Mesothelial cell of epicardium (in vitro differentiated cells): ENCODE data around the gene GARRE1. TPM values are rescaled to one million over a fixed set of nuclear protein-coding genes. Genes with fewer than 3 reads are reported as not detected.
A peak's percentile ranks its signal among the peaks of the same experiment; 100 is the strongest.

ENCODE experiments used
- DNase-seq, 2 experiments: peaks; one replicate each; pipeline ENCODE4 v3.0.0; 2021; ENCODE audit warnings: low spot score in 2 of 2; ENCODE audit not compliant: unreplicated experiment in 2 of 2
- H3K27ac Mint-ChIP-seq: 2 replicates; pipeline ENCODE4 v1.8.0; 2021; ENCODE audit warnings: mixed read lengths
- H3K27me3 Mint-ChIP-seq: 2 replicates; pipeline ENCODE4 v1.8.0; 2021; ENCODE audit warnings: low read depth, mixed read lengths
- H3K36me3 Mint-ChIP-seq: 2 replicates; pipeline ENCODE4 v1.8.0; 2021; ENCODE audit warnings: mixed read lengths
- H3K4me1 Mint-ChIP-seq: 2 replicates; pipeline ENCODE4 v1.8.0; 2021; ENCODE audit warnings: mixed read lengths
- H3K4me3 Mint-ChIP-seq: 2 replicates; pipeline ENCODE4 v1.8.0; 2021; ENCODE audit warnings: mild to moderate bottlenecking, moderate library complexity, mixed read lengths
- H3K9me3 Mint-ChIP-seq: 2 replicates; pipeline ENCODE4 v1.8.0; 2021; ENCODE audit warnings: mixed read lengths
- CTCF ChIP-seq: fragments of 200-600 bp; sonication (generic); IDR thresholded peaks from one replicate; pipeline ENCODE4 v1.5.0; 2021; ENCODE audit warnings: antibody characterized with exemption; ENCODE audit not compliant: unreplicated experiment
- total RNA-seq: library from RNA; stranded (reverse); gene quantifications from 3 replicates; pipeline ENCODE4 v1.2.1, GENCODE V29; 2021

GARRE1 gene
- total RNA-seq, 1 donor from 2014 or later, result 52.4 TPM

DNA sequence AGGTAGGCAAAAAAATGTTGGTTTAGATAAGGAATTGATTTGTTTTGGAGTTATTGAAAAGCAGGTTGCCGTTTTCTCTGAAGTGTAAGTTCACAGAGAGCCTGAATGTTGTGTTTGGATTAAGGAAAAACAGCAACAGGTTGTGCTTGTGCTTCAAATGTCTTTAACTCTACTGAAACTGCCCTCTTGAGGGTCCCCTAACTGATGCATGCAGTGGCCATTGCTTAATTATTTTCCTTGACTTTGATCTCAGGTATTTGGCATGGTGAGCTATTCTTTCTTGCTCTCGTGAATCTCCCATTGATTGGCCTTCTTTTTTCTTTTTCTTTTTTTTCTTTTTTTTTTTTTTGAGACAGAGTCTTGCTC is 3.2 kb downstream of the GARRE1 start:
- peaks cover 52% of the 10 kb centered on the region for H3K4me1 Mint-ChIP-seq
- peaks cover 2% of the 10 kb centered on the region for H3K36me3 Mint-ChIP-seq
- DNase-seq, result no peak
- H3K27me3 Mint-ChIP-seq, result no peaks in the 10 kb centered on the region
- no peaks in the 10 kb centered on the region for H3K9me3 Mint-ChIP-seq
- H3K4me3 Mint-ChIP-seq, result peak overlapping the region; percentile 25
- H3K27ac Mint-ChIP-seq, result peak overlapping the region; percentile 91
- TF ChIP-seq CTCF, result no peak

DNA sequence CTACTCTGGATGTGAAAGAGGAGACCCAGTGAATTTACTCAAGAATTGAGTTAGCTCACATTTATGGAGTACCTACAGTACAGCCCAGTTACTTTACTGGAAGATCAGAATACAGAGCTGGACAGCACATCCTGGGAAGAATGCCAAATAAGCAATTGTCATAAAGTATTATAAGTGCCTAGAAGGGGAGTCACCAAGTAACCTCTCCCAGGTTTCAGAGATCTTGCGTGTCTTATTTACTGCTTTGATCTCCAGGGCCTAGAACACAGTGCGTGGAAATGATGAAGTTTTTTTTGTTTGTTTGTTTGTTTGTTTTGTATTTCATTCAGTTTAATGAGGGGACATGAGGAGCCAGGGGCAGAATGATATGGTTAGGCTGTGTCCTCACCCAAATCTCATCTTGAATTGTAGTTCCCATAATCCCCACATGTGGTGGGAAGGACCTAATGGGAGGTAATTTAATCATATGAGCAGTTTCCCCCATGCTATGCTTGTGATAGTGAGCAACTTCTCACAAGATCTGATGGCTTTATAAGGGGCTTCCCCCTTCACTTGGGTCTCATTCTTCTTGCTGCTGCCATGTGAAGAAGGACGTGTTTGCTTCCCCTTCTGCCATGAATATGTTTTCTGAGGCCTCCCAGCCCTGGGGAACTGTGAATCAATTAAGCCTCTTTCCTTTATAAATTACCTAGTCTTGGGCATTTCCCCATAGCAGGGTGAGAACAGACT is 5.2 kb downstream of the GARRE1 start:
- H3K4me1 Mint-ChIP-seq, result peaks cover 52% of the 10 kb centered on the region
- no peaks in the 10 kb centered on the region for H3K27me3 Mint-ChIP-seq
- TF ChIP-seq CTCF, result no peak
- H3K9me3 Mint-ChIP-seq, result no peaks in the 10 kb centered on the region
- peak overlapping the region; percentile 91 for H3K27ac Mint-ChIP-seq
- no peak overlapping the region for H3K4me3 Mint-ChIP-seq
- DNase-seq, result no peak
- peaks cover 2% of the 10 kb centered on the region for H3K36me3 Mint-ChIP-seq

- Mint-ChIP-seq H3K27ac (peak overlapping the region; percentile 95), H3K9me3 (no peaks in the 10 kb centered on the region), H3K36me3 (peaks cover 2% of the 10 kb centered on the region), H3K4me1 (peaks cover 58% of the 10 kb centered on the region), H3K4me3 (peak overlapping the region; percentile 58), H3K27me3 (no peaks in the 10 kb centered on the region)
- no peak for TF ChIP-seq CTCF
- DNase-seq, result no peak
Observed at GRCh38 chr19:34260771-34261173, 6.4 kb downstream of the GARRE1 start.

GRCh38 chr19:34261334-34262109 is 7.2 kb downstream of the GARRE1 start:
- Mint-ChIP-seq H3K36me3 (peaks cover 2% of the 10 kb centered on the region), H3K9me3 (no peaks in the 10 kb centered on the region), H3K4me1 (peaks cover 56% of the 10 kb centered on the region), H3K27me3 (no peaks in the 10 kb centered on the region), H3K4me3 (peak overlapping the region; percentile 58), H3K27ac (peak overlapping the region; percentile 95)
- DNase-seq, result no peak
- TF ChIP-seq CTCF, result no peak

GRCh38 chr19:34263745-34264237 is 9.4 kb downstream of the GARRE1 start:
- Mint-ChIP-seq H3K9me3 (no peaks in the 10 kb centered on the region), H3K27me3 (no peaks in the 10 kb centered on the region), H3K4me3 (no peak overlapping the region), H3K27ac (peak overlapping the region; percentile 84), H3K4me1 (peaks cover 48% of the 10 kb centered on the region), H3K36me3 (peaks cover 6% of the 10 kb centered on the region)
- no peak for DNase-seq
- TF ChIP-seq CTCF, result no peak
